GM12801 (cell line): ENCODE results near the gene SEBOX.

Experiments used
- TF ChIP-seq, protein P1 (sequence below): IDR thresholded peaks from one replicate; pipeline ENCODE4 v1.5.1; 2011; ENCODE audit warnings: control low read depth; ENCODE audit not compliant: insufficient read length; ENCODE audit errors: extremely low read depth

SEBOX gene

DNA sequence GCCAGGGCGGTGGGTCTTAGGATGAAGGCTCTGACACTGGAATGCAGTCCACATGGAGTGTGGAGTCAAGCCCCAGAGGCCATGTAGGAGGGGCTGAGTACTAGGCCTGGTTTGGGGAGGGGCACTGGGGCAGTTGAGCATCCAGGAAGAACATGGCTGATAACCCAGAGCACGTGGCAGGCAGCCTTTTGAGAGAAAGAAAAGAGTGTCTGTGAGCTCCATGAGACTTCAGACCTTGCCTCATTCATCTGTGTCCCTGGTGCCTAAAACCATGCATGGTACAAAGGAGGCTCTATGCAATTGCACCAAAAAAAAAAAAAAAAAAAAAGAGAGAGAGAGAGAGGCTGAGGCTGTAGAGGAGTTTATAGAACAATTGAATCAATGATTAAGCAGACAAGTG, 26.4 kb upstream of the SEBOX start:
- TF ChIP-seq, protein P1, sequence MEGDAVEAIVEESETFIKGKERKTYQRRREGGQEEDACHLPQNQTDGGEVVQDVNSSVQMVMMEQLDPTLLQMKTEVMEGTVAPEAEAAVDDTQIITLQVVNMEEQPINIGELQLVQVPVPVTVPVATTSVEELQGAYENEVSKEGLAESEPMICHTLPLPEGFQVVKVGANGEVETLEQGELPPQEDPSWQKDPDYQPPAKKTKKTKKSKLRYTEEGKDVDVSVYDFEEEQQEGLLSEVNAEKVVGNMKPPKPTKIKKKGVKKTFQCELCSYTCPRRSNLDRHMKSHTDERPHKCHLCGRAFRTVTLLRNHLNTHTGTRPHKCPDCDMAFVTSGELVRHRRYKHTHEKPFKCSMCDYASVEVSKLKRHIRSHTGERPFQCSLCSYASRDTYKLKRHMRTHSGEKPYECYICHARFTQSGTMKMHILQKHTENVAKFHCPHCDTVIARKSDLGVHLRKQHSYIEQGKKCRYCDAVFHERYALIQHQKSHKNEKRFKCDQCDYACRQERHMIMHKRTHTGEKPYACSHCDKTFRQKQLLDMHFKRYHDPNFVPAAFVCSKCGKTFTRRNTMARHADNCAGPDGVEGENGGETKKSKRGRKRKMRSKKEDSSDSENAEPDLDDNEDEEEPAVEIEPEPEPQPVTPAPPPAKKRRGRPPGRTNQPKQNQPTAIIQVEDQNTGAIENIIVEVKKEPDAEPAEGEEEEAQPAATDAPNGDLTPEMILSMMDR, result no peak

DNA sequence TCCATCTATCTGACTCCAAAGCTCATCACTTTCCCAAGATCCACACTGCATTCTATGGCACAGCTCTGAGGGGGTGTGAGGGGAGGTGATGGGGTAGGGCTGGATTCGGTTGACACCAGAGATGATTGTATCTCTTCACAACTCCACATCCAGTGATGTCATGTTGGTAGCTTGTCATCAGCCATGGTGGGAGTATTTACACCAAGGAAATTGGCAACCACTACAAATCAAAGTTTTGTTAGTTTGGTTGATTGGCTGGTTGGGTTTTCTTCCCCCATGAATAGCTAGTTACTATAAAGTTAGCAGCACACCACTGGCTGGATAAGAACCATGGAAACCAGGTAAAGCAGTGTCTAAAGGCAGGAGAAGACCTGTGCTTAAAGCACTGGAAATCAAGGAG, 26.0 kb upstream of the SEBOX start:
- TF ChIP-seq, protein P1, result no peak

DNA sequence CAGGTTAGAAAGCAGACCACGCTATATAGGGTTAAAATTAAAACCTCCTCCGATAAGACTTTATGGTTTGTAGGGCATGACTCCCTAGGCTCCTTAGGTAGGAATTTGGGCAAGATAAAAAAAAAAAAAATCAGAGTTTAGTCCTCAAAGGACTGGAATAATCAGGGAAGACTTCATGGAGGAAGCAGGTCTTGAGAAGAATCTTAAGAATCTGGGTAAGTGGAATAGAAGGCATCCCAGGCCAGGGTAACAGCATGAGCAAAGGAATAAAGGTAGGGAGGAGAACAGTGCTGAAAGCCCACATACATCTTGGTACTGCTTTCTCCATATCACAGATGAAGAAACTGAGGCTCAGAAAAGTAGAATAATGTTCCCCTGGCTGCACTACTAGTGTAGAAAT, 25.6 kb upstream of the SEBOX start:
- TF ChIP-seq, protein P1, result no peak

DNA sequence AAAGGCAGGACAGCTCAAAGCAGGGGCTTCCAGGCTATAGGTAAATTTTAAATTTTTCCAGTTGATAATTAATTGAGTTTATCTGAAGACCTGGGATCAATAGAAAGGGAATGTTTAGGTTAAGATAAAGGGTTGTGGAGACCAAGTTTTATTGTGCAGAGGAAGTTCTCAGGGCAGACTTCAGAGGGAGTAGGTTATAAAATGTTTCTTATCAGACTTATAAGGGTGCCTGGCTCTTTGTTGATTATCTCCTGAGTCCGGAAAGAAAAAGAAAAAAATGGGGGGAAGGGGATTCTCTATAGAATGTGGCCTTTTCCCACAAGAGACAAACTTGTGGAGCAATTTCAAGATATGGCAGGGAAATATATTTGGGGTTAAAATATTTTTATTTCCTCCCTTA, 25.1 kb upstream of the SEBOX start:
- TF ChIP-seq, protein P1, result no peak

DNA sequence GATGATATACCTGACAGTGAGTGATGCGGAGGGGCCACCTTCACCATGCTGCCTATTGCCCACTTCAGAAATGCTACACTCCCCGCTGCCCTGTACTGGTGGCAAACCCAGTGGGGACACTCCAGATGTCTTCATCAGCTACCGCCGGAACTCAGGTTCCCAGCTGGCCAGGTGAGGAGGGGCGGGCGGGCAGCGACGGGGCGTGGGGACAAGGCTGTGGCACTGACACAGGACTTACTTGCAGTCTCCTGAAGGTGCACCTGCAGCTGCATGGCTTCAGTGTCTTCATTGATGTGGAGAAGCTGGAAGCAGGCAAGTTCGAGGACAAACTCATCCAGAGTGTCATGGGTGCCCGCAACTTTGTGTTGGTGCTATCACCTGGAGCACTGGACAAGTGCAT, 23.1 kb upstream of the SEBOX start:
- TF ChIP-seq, protein P1, result no peak

DNA sequence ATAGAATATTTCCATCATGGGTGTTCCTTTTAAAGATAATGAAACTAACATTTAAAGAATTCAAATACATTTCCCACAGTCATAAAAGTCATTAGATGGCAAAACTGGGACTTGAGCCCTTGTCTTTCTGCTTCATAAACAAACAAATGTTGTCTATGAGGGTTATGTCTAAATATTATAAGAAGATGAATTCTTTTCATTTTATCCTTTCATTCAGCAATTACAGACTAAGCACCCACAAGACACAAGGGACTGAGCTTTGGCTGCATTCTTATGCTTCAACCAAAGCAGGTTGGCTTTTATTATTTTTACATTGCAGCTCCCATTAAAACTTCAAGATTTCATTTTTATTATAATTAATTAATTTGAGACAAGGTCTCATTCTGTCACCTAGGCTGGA, 21.4 kb upstream of the SEBOX start:
- TF ChIP-seq, protein P1, result no peak

DNA sequence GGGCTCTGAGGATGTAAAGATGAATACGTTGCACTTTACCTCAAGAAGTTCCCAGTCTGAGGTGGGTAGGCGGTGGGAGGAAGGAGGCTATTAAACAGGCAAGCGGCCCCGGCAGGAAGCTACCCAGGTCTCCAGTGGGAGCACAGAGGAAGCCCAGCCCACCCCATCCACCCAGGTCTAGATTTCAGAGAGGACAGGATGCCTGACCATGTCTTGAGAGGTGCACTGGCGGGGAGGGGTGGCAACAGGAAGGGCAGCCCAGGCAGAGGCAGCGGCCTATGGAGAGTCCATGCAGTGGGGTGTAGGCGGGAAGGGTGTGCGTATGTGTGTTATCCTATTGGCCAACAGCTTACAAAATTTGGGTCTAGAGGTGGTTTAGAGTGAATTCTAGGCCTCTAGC, 20.4 kb upstream of the SEBOX start:
- TF ChIP-seq, protein P1, result no peak

DNA sequence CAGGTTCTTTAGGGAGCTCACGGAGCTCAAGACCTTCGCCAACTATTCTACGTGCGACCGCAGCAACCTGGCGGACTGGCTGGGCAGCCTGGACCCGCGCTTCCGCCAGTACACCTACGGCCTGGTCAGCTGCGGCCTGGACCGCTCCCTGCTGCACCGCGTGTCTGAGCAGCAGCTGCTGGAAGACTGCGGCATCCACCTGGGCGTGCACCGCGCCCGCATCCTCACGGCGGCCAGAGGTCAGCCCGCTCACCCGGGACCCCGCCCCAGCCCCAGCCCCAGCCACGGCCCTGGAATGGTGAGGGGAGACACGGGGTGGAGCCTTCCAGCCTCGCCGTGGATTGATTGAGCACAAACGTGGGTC, 20.0 kb upstream of the SEBOX start:
- TF ChIP-seq, protein P1, result no peak
